ENCODE data around the gene SMC3.

SMC3 gene

GRCh38 chr10:110546077-110546476, 21.4 kb upstream of the SMC3 start:
- no peak for DNase-seq

- no peak for DNase-seq
Observed at GRCh38 chr10:110546499-110547110, 20.9 kb upstream of the SMC3 start.

GRCh38 chr10:110547139-110547761, 20.2 kb upstream of the SMC3 start:
- peak; percentile 30 for DNase-seq

GRCh38 chr10:110548002-110548401, 19.5 kb upstream of the SMC3 start:
- DNase-seq = no peak

GRCh38 chr10:110549211-110549610, 18.3 kb upstream of the SMC3 start:
- no peak for DNase-seq

DNA sequence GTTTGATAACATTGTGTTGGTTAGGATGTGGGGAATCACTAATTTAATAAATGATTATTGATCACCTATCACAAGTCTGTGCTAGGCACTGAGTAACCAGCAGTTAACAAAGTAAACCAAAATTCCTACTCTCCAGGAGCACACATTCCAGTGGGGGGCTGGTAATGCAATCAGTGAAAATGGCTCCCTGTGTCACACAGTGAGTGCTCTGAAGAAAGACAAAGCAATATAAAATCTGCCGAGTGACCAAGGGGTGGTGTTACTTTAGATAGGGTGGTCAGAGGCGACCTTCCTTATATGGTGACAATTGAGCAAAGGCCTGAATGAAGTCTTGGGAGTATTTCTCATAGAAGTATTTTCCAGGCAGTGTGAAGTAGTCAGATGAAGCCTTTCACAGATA, 13.6 kb upstream of the SMC3 start:
- no peak for DNase-seq

DNA sequence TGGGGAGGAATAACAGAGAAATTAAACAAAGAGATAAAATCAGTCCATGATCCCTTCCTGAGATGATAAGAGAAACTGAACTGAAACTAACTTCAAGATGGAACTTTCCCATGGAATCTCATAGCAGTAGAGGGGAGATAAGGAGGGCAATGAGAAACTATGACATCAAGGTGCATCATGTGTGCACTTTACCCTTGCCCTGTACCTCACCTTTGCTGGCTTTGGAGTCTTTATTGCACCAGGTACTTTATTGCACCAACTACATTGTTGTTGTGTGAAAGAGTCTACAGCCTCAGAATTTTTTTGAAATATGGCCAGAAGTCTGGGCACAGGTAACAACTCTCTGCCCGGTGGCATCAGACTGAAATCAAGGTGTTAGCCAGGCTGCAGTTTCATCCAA, 11.2 kb upstream of the SMC3 start:
- no peak for DNase-seq

GRCh38 chr10:110556969-110557601, 10.4 kb upstream of the SMC3 start:
- DNase-seq = no peak

GRCh38 chr10:110558041-110558440, 9.5 kb upstream of the SMC3 start:
- DNase-seq = no peak

- DNase-seq = no peak
Observed at GRCh38 chr10:110560012-110560411, 7.5 kb upstream of the SMC3 start.

DNA sequence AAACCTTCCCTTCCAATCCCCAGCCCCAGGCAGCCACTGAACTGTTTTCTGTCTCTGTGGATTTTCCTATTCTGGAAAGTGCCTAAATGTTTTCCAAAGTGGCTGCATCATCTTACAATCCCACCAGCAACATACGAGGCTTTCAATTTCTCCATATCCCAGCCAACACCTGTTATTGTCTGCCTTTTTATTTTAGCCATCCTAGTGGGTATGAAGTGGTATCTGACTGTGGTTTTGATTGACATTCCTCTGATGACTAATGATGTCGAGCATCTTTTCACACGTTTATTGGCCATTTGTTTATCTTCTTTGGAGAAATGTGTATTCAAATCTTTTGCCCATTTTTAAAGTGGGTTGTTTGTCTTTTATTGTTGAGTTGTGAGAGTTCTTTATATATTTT, 6.2 kb upstream of the SMC3 start:
- DNase-seq = no peak

- no peak for DNase-seq
Observed at GRCh38 chr10:110562348-110562747, 5.1 kb upstream of the SMC3 start.

- no peak for DNase-seq
Observed at GRCh38 chr10:110563132-110563531, 4.4 kb upstream of the SMC3 start.

DNA sequence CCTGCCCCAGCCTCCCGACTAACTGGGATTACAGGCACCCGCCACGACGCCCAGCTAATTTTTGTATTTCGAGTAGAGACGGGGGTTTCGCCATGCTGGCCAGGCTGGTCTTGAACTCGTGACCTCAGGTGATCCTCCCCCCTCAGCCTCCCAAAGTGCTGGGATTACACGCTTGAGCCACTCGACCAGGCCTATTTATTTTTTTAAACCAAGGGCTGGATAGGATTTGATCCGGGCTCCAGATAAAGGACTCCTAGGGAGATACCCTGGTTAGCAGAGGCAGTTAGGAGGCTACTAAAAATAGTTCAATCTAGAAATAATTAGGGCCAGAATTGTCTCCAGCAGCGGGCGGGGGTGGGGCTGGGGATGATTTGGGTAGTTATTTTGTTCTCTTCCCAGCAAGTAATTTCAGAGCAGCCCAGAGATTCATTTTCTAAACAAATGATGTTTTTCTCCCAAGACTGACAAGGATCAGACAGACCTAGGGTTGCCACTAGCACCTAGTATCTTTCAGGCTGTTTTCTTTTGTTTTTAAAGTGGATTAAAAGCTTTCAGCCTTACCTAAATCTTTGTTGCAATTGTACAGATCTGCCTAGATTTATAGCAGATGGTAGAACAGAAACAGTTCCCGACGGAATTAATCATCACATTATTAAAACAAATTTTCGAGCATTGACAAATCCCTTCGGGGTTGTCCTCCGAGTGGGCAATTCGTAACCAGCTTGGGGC, 859 bp upstream of the SMC3 start:
- peak; percentile 23 for DNase-seq

DNA sequence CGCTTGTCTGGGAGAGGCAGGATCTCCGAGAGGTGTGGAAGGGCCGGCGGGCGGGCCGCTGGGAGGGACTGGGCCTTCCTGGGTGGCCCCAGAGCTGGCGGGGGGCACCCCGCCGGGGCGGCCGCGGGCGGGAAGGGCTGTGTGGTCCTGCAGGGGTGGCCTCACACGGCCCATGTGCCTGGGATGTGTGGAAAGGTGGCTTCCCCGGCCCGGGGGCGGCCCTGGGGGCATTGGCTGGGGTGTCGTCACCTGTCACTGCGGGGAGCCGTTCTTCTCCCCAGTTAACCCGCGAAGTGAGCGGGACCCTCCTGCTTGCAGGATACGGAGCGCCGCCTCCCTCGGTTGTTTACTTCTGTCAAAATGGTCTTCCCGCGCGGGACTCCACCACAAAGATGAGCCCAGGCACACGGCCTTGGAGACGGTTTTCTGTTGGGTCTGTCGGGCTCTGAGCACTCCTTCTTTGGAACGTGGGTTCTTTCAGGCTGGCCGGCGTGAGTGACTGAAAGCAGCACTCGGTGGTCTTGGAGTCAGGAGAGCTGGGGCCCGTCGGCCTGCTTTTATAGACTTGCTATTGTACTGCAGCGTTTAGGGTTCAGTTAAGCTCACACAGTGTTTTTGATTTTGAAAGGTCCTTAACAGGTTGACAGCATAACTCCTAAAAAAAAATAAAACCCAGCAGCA, 700 bp downstream of the SMC3 start:
- DNase-seq = peak; percentile 7

DNA sequence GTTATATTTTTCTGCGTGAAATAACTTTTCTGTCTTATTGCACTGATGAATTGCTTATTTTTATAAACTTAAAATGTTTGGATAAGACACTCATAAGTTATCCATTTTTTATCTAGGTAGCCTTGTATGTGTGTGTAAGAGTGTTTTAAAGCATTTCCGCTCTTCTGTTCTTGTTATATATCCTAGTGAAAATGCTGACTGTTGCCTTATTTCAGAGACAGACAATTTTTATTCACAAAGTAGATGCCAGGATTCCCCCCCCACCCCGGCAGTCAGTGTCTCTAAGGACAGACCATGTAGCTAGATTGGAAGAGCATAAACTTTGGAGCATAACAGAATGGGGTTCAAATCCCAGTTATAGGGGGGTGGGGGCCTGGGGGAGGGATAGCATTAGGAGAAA, 1.6 kb downstream of the SMC3 start:
- no peak for DNase-seq

DNA sequence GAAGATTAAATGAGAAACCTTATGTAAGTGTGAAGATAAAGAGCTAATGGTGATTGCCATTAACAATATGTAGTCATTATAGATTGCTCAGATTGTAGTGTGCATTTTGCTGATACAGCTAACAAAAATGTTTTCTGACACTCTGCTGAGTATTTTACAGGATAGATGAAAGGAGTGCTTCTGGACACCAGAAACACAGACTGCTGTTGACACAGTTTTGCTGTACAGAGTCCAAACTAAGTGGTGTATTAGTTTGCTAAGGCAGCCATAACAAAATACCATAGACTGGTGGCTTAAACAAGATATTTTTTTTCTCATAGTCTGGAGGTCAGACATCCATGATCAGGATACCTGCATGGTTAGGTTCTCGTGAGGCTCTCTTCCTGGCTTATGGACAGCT, 2.2 kb downstream of the SMC3 start:
- DNase-seq = no peak

DNA sequence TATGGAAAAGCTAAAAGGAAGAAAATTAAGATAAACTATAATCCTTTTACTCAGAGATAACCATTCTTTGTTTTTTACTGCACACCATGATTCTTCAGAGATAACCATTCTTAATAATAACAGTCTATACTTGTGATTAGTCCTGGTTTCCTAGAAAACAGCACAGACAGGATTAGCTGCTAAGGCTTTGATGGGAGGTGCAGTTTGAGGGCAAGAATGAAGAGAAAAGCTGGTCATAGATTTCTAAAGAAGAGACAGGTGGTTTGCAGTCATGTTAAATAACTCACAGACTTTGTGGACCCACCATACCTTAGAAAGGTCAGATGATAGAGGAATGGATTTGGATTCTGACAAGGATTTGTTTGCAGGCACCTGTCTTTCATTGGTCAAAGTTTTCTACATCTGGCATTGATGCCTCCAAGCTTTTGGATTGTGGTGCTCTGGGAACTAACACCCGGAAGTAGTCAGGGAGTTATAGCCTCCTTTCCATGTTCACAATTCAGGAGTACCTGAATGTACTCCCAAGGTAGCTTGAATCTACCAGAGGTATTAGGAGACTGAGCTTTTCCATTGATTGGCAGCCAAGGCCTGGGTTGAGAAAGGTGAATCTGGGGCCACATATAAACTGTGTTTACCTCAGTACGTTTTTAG, 3.7 kb downstream of the SMC3 start:
- no peak for DNase-seq

GRCh38 chr10:110572862-110573261, 5.4 kb downstream of the SMC3 start:
- no peak for DNase-seq

DNA sequence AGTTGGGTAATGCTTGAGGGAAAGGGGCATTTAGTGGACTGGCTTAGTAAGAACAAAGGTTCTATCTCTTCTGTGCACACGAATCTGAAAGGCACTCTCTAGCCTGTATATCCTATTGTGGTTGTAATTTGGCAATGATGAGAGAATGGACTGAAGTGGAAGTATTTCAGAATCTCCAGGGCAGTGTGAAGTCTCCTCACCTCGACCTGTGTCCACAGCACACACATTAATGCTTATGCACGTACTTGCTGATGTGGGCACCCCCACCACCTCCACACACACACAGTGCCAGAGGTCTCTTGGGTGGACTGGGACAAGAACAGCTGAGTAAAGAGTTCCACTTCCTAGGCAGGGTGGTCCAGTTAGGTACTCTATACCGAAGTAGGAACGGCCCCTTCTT, 6.9 kb downstream of the SMC3 start:
- DNase-seq = no peak

GRCh38 chr10:110576220-110576619, 8.7 kb downstream of the SMC3 start:
- DNase-seq = no peak

- DNase-seq = no peak
Observed at GRCh38 chr10:110577056-110577455, 9.6 kb downstream of the SMC3 start.

GRCh38 chr10:110584006-110584405, 16.5 kb downstream of the SMC3 start:
- no peak for DNase-seq

Measured in NCI-H526 treated with DMSO at 0.1 percent for 48 hours (cell line).